ENCODE data around the gene ZNF319. TPM values are rescaled to one million over a fixed set of nuclear protein-coding genes. Genes with fewer than 3 reads are reported as not detected.

ZNF319 gene
- total and polyA plus RNA-seq, 2 of the 8 experiments (the other 6 are each of a cell fraction or from before 2014, with no cell fraction given): 3.3 to 5.5 TPM

DNA sequence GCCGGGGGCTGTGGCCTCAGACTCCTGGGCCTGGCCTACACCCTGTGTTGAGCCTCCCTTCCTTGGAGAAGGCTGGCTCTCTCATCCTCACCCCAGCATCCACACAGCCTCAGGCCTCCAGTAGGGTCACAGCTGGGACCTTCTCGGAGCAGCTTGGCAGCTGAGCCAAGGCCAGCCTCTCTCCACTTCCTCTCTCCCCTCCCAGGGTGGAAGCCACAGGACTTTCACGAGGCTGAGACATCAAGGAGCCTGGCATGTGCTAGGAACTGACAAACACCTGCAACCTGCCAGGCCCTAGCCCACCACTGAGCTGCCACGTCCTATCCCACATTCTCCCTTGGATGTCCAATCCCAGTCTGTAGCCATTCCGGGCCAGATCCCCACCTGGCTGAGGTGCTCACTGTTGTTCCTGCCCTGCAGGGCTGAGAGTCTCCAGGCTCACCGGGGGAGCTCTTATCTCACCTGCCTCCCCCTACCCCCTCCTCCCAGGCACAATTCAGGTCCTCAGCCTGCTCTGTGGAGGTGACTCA, 28.1 kb upstream of the ZNF319 start (continued):
- TF ChIP-seq SAP30 (IDR thresholded peaks at IDR 0.05; ENCODE audit: insufficient read depth, insufficient replicate concordance, low read length): no peak
- TF ChIP-seq TCF12 (IDR thresholded peaks at IDR 0.05; ENCODE audit: low read depth, low read length): no peak
- TF ChIP-seq SP4 (IDR thresholded peaks at IDR 0.05; ENCODE audit: low read length): no peak
- no peak for TF ChIP-seq E2F6 (IDR thresholded peaks at IDR 0.05)
- TF ChIP-seq CTBP2 (IDR thresholded peaks at IDR 0.05; ENCODE audit: borderline replicate concordance, insufficient read depth, insufficient read length, low read length): no peak
- no peak for TF ChIP-seq RBBP5 (IDR thresholded peaks at IDR 0.05; ENCODE audit: borderline replicate concordance, low read depth, low read length)
- TF ChIP-seq HDAC6 (IDR thresholded peaks at IDR 0.05; ENCODE audit: low read depth, low read length): no peak
